Medulla oblongata (tissue), 1 donor: Measurements from ENCODE around the gene PDE9A.
"Not testable (repeated sequence)": the region's sequence is repeated elsewhere in the genome, so short reads cannot be mapped to it uniquely, and the experiment has no call there.

ENCODE experiments used
- DNase-seq: peaks from one replicate; pipeline ENCODE4 v3.0.0-alpha.2; 2015; ENCODE audit errors: extremely low spot score

The PDE9A gene

DNA sequence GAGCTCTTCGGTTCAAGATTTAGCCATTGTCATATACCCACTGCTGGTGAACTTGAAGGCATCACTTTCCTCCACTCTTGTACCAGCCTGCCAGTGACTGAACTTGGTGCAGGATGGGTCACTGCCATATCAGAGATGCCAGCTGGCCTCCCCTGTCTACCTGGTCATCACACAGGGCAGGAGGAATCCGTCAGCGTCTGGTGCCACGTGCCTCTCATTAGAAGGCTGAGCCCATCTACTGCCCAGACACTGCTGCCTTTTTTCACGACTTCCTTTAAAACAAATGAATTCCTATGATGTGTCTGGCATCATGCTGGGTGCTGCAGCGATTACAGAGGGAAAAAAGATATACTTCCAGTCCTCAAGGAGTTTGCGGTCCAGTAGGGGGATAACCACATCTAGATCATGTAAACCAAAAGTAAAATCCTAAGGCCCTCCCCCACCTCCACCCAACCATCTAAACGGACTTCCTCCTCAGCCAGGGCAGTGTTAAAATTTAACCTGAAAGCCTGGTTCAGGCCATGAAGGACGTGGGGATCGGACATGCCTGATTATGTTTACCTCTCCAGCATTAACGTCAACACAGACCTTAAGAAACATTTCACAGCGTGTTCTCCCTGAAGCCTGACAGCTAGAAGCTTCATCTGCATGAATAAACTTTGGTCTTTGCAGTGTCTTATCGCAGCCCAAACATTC lies 29.2 kb upstream of the PDE9A start:
- no peak for DNase-seq

- DNase-seq: no peak
Measured at GRCh38 chr21:42624936-42625335, 28.5 kb upstream of the PDE9A start.

- no peak for DNase-seq
Measured at GRCh38 chr21:42626171-42626570, 27.2 kb upstream of the PDE9A start.

GRCh38 chr21:42627527-42628289 lies 25.7 kb upstream of the PDE9A start:
- DNase-seq: no peak

- DNase-seq: not testable (repeated sequence)
Measured at GRCh38 chr21:42628466-42629061, 24.9 kb upstream of the PDE9A start.

DNA sequence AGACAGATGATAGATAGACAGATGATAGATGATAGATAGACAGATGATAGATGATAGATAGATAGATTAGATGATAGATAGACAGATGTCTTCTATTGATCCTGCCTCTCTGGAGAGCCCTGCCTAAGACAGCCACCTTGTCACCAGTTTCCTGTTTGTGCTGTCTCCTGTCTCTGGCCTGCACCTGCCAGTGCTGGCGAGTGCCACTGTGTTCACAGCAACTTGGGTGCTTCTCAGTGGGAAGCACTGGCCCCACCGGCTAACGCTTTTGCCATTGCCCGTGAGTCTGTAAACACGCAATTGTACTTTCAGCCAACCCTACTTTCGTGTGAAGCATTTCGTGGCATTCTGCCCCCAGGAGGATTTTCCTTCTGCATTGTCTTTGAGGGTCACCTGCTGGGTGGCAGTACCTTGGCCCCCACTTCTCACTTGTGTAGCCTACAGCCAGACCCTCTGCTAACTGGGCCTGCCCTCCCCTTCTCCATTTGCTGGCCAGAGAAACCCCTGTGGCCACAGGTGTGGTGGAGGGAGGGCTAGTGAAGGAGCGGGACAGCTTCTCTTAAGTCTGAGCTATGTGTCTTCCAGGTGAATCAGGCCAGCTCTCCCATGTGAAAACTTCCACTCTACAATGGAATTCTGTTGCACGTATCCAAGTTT lies 23.4 kb upstream of the PDE9A start:
- DNase-seq: no peak

DNA sequence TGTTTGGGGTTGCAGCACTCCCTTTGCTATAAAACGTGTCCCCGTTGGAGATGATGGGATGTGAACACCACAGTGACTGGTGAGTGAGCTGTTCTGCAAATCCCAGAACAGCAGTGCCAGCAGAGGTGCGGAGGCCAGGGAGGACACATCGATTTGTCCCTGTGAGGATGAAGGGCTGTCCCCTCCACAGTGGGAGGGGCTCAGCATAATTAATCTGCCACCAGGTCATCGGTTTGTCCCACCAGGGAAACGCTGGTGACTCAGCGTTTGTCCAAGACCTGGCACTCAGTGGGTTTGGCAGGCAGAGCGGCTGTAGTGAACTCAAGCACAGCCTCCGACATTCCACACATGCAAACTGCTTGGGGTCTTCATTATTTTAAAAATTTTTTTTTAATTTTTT lies 22.8 kb upstream of the PDE9A start:
- no peak for DNase-seq

GRCh38 chr21:42631142-42631541 lies 22.3 kb upstream of the PDE9A start:
- no peak for DNase-seq

DNA sequence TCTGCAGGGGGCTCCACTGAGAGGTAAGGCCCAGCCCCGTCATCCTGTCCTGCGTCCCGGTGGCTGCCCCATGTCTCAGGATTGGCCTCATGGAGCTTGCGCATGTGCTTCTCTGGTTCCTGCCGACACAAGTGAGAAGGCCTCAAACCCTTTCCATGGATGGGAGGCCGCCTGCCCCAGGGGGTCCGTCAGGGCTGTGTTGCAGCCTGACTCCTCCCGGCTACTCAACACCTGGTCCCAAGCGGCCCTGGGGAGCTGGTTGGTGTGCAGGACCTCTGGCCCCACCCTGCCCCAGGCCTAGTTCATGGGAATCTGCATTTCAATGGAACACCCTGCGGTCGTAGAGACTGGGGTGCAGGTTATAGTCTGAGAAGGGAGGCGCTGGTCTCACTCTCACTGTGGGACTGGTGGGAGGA lies 21.1 kb upstream of the PDE9A start:
- no peak for DNase-seq

DNA sequence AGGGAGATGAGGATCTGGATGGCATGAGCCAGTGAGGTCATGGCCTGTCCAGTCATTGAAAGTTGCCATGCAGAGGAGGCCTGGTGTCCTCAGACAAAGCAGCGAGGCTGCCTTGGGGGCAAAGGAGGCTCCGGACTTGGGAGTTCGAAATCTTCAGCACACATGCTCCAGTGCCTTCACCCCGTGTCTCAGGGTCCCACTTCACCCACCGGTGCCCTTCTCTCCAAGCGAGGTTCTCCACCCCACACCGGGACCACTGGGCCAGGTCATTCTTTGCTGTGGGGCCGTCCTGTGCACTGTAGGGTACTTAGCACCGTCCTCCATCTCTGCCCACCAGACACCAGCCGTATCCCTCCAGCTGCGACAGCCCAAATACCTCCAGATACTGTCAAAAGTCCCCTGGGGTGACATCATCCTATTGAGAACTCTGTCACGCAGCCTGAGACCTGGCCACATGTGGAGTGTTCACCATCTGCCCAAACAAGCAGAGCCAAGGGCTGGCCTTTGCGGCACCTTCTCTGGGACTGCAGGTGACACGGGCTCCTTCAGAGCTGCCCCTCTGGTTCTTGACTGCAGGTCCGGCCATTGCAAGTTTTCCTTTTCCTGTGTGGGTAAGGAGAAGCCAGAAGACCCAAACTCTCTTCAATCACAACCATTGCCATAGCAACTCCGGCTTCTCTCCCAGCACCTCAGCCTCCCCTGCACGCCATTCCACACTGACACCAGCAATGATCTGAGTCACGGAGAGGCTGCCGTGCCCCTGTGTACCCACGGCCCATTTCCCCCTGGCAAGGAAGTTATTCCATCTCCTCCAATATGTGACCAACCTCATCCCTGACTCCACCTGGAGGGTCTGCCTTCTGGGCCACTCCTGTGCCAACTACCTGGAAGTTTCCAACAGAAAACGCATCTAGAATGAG lies 20.4 kb upstream of the PDE9A start:
- no peak for DNase-seq

DNA sequence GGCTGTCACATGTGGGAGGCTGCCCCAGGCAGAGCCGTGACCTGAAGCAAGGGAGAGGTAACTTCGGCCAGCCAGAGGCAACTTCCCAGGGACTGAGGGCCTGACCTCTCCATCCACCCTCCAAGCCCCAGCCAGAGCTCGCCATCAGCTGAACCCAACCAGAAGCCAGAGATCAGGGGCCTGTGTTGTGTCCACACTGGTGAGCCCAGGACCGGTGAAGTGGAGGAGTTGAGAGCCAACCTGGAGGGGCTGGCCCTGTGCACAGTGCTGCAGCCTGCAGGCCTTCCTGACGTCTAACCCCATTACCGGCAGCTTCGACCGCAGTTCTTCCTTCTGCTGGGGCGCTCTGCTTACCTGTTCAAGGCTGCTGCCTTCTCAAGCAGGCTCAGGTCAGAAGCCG lies 19.6 kb upstream of the PDE9A start:
- DNase-seq: no peak

GRCh38 chr21:42635848-42636519 lies 17.4 kb upstream of the PDE9A start:
- no peak for DNase-seq

DNA sequence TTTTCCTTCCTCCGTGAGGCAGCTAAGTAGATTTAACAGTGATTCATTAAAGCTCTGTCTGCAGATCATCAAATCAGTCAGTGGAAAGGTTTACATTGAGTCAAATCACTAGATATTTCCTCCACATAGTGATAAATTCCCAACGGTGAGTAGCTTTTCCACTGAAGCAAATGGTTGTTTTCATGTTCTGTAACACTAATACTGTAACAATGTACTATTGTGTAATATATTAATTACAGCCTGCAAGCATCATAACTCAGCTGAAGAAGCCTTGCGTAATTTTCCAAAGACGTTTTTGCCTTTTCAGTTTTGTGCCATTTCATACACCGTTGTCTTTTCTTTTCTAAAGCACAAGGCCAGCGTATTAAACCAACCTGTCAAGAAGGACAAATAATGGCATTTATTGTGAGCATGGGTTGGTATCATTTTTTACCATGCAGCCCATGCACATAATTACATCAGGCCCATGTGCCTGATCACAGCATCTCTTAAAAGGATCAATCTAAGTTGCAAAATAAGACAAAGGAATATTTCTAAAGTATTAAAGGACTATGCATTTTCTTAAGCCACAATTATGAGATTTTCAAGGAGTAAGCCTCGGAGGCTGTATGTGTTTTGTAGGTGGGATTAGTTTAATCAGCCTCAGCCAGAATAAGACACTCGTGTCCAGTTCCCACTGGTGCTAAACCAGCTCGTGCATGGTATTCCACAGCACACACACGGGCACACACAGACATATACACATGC lies 16.7 kb upstream of the PDE9A start:
- DNase-seq: no peak

GRCh38 chr21:42637267-42638041 lies 16.0 kb upstream of the PDE9A start:
- DNase-seq: no peak

DNA sequence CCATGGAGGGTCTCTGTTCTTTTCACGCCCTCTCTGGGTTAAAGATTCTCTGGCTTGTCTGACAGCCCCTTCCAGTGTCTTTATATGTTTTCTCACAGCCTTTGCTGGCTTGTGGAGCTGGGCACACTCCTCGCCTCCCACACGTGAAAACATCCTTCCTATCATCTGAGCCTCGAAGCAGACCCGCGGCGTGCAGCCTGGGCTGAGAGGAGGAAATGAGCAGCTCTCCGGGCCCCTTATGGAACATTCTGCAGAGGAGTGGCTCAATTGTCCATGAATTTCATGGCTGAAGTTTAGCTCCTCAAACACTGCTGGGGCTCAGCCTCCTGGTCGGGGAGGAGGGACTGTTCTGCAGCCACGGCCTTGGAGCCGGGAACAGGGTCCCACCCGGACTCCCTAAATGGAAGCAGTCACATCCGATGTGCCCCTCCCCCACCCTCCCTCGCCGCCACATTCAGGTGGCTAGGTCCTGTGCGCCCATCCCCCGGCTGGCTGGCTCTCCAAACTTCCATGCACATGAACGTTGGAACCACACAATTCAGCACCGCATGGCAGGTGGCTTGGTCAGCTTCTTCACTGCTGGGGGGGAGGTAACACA lies 15.1 kb upstream of the PDE9A start:
- DNase-seq: no peak

DNA sequence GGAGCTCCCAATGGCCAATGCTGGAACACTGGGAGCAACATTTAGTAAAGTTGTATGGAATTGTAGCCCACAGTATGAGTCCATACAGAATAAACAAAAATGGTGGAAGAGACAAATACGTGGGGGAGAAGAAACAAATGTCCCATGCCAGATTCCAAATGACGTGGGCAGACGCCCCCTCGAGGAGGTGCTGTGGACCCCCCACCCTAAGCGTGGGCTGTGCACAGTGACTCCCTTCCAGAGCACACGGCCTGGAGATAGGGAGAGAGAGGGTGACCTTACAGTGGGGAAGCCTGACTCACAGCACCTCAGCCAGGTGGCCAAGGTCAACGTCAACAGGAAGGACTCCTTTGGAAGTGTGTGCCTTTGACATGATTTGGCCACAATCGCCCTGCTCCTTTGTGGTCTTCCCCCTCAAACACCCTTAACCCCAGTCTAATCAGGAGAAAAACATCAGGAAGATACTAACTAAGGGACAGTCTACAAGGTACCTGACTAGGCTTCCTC lies 13.7 kb upstream of the PDE9A start:
- DNase-seq: no peak

GRCh38 chr21:42640486-42640885 lies 12.9 kb upstream of the PDE9A start:
- no peak for DNase-seq

GRCh38 chr21:42641311-42642218 lies 11.9 kb upstream of the PDE9A start:
- DNase-seq: no peak
